22Rv1 (cell line): ENCODE measurements around the gene MAPK9.

Source experiments
- H3K27ac ChIP-seq: fragments of 450-650 bp; 2 replicates; pipeline ENCODE4 v1.5.1; 2017
- ZFX ChIP-seq: fragments of 450-650 bp; IDR thresholded peaks from 2 replicates; pipeline ENCODE4 v1.6.1; 2017; ENCODE audit warnings: antibody characterized with exemption, borderline replicate concordance
- TF ChIP-seq, protein P1 (sequence below): fragments of 450-650 bp; IDR thresholded peaks from 2 replicates; pipeline ENCODE4 v1.5.1; 2017; ENCODE audit warnings: mild to moderate bottlenecking

Gene MAPK9

DNA sequence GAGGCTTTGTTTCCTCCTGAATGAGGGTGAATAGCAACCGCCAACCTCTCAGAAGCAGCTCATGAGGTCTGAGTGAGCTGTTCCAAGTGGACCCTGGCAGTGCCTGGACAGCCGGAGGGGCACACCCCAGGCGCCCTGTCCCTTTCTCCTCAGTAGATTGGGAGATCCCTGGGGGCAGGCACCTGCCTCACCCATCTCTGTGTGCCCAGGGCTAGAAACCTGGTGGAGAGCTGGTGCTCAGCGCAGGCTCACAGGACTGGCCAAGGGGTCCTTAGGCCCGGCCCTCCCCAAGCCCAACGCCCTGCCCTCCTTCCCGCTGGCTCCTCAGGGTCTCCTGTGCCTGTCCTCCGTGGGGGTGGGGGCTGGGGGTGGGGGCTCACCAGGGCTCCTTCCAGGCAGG lies 14.9 kb upstream of the MAPK9 start:
- H3K27ac ChIP-seq, result no peak overlapping the region
- TF ChIP-seq, protein P1, sequence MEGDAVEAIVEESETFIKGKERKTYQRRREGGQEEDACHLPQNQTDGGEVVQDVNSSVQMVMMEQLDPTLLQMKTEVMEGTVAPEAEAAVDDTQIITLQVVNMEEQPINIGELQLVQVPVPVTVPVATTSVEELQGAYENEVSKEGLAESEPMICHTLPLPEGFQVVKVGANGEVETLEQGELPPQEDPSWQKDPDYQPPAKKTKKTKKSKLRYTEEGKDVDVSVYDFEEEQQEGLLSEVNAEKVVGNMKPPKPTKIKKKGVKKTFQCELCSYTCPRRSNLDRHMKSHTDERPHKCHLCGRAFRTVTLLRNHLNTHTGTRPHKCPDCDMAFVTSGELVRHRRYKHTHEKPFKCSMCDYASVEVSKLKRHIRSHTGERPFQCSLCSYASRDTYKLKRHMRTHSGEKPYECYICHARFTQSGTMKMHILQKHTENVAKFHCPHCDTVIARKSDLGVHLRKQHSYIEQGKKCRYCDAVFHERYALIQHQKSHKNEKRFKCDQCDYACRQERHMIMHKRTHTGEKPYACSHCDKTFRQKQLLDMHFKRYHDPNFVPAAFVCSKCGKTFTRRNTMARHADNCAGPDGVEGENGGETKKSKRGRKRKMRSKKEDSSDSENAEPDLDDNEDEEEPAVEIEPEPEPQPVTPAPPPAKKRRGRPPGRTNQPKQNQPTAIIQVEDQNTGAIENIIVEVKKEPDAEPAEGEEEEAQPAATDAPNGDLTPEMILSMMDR, result no peak
- no peak for TF ChIP-seq ZFX

DNA sequence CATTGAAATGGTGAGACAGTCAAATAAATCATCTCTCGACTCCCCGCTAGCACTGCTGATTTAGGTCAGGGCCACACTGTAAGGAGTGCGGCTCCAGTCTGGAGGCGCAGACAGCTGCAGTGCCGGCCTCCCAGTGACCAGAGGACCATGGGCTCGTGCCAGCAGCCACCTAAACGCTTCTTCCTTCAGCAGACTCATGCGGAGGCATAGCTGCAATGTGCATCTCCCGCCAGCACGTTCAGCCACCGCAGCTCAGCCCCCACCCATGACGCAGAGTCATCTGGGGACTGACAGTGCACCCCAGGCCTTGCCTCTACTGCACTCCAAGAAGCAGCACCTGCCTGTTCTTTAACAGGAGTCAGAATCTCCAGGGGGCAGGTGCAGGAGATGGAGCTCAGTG lies 13.6 kb upstream of the MAPK9 start:
- TF ChIP-seq, protein P1, result no peak
- no peak for TF ChIP-seq ZFX
- H3K27ac ChIP-seq, result no peak overlapping the region

DNA sequence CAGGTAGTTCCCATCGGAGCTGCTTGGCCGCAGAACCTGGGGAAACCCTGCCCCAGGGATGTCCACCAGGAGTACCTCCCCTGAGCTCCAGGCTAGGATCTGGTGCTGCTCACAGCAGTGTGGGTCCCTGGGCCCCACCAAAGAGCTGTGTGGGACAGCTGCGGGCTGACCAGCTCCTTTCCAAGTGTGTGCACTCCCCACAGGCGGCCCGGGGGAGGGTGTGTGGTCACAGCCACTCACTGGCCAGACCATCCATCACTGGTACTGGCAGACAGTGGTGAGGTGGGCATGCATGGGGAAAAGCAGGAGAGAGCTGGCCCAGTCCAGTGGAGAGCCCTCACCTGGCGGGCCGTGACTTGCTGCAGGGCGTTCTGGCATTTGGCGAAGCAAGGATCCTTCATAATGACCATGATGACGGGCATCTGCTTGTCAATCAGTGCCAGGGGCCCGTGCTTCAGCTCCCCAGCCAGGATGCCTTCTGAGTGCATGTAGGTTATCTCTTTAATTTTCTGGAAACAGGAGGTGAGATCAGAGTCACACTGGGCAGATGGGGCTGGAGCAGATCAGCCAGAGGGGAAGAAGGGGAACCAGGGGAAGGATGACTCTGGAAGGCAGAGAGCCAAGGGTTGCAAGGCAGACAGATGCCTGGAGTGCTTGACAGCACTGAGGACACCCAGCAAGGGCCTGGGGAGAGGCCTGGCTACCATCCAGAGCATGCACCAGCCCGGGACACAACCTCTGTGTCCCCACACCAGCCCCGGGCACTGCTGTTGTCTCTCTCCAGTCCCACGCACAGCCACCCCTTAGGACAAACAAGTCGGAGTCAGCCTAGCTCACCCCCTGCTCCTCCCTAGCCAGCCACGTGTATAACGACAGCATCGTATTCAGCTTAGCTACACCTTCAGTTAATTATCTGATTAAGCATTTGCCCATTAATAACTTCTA lies 12.8 kb upstream of the MAPK9 start:
- H3K27ac ChIP-seq, result no peak overlapping the region

DNA sequence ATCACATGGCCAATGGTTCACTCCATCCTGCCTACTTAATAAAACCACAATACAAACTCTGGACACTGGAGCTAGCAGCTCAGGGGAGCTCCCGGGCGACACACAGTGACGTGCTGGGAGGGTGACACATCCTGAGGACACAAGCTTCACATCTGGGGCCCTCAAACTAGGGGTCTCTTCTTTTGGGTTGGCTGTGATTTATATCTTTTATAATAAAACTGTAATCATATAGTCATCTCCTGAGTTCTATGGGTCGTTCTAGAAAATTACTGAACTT lies 12.1 kb upstream of the MAPK9 start:
- no peak for TF ChIP-seq ZFX
- H3K27ac ChIP-seq, result no peak overlapping the region

More for the DNA sequence above, 12.8 kb upstream of the MAPK9 start:
- no peak for TF ChIP-seq ZFX
- TF ChIP-seq, protein P1, result no peak

DNA sequence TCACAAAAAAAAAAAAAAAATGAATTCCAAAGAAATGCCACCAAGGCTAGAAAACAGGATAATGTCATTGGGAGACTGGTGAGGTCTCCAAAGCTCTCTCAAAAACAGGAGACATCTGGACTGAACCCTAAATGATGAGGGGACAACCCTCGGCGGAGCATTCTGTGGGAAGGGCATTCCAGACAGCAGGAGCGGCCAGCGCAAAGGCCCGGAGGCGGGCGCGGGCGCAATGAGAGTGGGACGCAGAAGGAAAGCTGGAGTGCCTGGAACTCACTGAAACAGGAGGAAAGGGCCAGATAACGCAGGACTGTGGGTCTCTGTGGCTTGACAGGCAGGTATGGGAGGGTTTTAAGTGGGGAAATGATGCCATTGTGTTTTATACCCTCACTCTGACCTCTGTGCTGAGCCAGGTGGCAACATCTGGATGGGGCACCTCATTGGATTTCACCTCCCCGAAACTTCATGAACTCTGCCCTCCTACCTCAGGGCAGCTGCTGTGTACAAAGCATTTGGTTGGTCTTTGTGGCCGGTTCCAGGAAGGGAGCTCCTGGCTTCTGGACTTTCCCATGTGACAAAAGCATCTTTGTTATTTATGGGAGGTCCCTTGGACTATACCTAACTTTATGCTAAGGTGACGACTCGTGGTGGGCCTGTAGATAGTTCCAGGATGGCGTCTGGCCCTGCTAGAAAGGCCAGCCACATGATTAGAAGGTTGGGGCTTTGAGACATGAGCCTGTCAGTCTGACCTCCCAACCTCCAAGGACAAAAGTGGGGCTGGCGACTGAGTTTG lies 11.5 kb upstream of the MAPK9 start:
- H3K27ac ChIP-seq, result no peak overlapping the region
- TF ChIP-seq, protein P1, result no peak
- TF ChIP-seq ZFX, result no peak

DNA sequence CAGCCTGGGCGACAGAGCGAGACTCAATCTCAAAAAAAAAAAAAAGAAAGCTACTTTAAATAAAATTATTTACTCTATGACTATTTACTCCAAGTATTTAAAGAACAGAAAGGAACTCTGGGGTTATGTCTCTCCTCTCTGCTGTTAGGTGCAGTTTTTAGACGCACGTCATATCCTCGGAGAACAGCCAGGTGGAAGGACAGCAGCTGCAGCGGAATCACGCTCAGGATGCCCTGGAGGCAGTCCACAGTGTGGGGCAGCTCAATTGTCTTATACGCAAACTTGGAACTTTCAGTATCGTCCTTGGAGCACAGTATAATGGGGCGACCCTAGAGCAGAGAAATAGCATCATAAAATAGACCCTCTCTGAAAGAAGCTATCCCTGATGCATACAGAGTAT lies 10.4 kb upstream of the MAPK9 start:
- TF ChIP-seq, protein P1, result no peak
- TF ChIP-seq ZFX, result no peak
- no peak overlapping the region for H3K27ac ChIP-seq

DNA sequence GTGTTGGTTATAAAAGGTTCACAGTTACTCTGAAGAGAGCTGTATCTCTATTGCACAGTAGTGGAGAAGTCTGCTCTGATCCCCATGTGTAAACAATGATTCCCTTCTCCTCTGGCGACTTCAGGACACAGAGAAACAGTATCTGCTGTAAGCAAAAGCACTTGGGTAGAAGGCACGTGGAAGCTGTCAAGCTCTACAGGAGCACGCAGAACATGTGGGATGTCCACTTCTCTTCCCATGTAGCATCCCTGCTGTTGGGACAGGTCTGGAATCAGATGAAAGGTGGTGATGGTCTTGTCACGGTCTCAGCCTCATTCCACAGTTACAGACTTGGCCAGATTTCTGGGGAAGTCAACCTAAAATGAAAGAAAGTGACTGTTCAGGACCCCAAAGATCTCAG lies 9.4 kb upstream of the MAPK9 start:
- no peak overlapping the region for H3K27ac ChIP-seq
- TF ChIP-seq, protein P1, result no peak
- TF ChIP-seq ZFX, result no peak
